ENCODE results near the gene DPM3. TPM values are rescaled to one million over a fixed set of nuclear protein-coding genes. Genes with fewer than 3 reads are reported as not detected.

DPM3 gene
- total RNA-seq, 1 experiment from 2014 or later = 73.5 TPM

DNA sequence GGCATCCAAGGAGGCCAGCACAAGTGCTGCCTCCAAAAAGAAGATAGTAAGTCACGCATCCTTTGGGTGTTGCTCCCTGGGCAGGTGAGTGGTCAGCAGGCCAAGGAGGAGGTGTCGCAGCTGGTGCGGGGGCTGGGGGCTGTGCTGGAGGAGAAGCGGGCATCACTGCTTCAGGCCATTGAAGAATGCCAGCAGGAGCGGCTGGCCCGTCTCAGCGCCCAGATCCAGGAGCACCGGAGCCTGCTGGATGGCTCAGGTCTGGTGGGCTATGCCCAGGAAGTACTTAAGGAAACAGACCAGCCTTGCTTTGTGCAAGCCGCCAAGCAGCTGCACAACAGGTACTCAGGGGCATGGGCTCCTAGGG lies 37.6 kb upstream of the DPM3 start (continued):
- TF ChIP-seq, protein P1, sequence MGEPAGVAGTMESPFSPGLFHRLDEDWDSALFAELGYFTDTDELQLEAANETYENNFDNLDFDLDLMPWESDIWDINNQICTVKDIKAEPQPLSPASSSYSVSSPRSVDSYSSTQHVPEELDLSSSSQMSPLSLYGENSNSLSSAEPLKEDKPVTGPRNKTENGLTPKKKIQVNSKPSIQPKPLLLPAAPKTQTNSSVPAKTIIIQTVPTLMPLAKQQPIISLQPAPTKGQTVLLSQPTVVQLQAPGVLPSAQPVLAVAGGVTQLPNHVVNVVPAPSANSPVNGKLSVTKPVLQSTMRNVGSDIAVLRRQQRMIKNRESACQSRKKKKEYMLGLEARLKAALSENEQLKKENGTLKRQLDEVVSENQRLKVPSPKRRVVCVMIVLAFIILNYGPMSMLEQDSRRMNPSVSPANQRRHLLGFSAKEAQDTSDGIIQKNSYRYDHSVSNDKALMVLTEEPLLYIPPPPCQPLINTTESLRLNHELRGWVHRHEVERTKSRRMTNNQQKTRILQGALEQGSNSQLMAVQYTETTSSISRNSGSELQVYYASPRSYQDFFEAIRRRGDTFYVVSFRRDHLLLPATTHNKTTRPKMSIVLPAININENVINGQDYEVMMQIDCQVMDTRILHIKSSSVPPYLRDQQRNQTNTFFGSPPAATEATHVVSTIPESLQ (CRISPR knock-in tag; IDR thresholded peaks at IDR 0.05) = no peak
- TF ChIP-seq, protein P2, sequence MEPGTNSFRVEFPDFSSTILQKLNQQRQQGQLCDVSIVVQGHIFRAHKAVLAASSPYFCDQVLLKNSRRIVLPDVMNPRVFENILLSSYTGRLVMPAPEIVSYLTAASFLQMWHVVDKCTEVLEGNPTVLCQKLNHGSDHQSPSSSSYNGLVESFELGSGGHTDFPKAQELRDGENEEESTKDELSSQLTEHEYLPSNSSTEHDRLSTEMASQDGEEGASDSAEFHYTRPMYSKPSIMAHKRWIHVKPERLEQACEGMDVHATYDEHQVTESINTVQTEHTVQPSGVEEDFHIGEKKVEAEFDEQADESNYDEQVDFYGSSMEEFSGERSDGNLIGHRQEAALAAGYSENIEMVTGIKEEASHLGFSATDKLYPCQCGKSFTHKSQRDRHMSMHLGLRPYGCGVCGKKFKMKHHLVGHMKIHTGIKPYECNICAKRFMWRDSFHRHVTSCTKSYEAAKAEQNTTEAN (CRISPR knock-in tag; IDR thresholded peaks at IDR 0.05) = no peak
- TF ChIP-seq, protein P3, sequence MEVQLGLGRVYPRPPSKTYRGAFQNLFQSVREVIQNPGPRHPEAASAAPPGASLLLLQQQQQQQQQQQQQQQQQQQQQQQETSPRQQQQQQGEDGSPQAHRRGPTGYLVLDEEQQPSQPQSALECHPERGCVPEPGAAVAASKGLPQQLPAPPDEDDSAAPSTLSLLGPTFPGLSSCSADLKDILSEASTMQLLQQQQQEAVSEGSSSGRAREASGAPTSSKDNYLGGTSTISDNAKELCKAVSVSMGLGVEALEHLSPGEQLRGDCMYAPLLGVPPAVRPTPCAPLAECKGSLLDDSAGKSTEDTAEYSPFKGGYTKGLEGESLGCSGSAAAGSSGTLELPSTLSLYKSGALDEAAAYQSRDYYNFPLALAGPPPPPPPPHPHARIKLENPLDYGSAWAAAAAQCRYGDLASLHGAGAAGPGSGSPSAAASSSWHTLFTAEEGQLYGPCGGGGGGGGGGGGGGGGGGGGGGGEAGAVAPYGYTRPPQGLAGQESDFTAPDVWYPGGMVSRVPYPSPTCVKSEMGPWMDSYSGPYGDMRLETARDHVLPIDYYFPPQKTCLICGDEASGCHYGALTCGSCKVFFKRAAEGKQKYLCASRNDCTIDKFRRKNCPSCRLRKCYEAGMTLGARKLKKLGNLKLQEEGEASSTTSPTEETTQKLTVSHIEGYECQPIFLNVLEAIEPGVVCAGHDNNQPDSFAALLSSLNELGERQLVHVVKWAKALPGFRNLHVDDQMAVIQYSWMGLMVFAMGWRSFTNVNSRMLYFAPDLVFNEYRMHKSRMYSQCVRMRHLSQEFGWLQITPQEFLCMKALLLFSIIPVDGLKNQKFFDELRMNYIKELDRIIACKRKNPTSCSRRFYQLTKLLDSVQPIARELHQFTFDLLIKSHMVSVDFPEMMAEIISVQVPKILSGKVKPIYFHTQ (CRISPR knock-in tag; IDR thresholded peaks at IDR 0.05) = no peak
- TF ChIP-seq, protein P4, sequence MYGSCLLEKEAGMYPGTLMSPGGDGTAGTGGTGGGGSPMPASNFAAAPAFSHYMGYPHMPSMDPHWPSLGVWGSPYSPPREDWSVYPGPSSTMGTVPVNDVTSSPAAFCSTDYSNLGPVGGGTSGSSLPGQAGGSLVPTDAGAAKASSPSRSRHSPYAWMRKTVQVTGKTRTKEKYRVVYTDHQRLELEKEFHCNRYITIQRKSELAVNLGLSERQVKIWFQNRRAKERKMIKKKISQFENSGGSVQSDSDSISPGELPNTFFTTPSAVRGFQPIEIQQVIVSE (CRISPR knock-in tag; IDR thresholded peaks at IDR 0.05; ENCODE audit: borderline replicate concordance) = no peak

DNA sequence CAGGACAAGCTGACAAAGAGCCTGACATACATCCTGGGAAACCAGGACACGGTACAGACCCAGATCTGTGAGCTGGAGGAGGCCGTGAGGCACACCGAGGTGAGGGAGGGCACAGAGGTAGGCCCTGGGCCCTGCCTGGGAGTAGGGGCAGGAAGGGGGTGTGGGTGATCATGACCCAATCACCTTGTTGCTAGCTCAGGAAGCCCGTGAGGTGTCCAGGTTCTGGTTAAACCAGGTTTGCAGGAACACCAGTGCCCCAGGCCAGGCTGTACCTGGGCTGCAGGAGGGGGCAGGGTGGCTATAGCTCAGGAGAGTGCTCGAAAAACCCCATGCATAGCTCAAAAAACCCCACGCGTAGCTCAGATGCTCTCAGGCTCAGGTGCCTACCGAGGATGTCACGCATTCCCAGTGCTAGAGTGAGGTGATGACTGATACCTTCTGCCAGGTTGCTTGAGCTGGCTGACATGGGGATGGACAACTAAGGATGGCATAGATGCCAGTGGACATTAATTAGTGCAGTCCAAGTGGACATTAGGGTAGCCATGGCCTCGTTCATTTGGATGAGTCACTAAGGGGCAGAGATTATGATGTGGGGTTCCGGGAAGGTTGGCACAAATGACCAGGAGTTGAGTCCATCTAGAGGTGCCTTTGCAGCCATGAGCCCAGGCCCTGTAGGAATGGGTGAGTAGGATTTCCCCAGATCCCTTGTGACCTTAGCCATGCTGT lies 37.0 kb upstream of the DPM3 start:
- no peak overlapping the region for H3K4me3 Mint-ChIP-seq
- H3K27me3 Mint-ChIP-seq (ENCODE audit: low read depth) = no peaks in the 10 kb centered on the region
- no peak overlapping the region for H3K27ac Mint-ChIP-seq
- ChIA-PET CTCF (interaction anchor here (1.1 to 5.9 kb wide), 5 partner anchors 8 to 47 kb away, joined by 3 to 52 read pairs (median 37); partner anchors contain the start of genes MTX1 and THBS3), POLR2A (interaction anchor here (5.2 kb wide), 1 partner anchor 17 kb away, joined by 83 read pairs; no protein-coding TSS in a partner anchor)
- peaks cover 24% of the 10 kb centered on the region for H3K4me1 Mint-ChIP-seq
- ATAC-seq (no peak), DNase-seq (ENCODE audit: low spot score) (no peak)
- peaks cover 39% of the 10 kb centered on the region for H3K36me3 Mint-ChIP-seq
- H3K9me3 Mint-ChIP-seq = no peaks in the 10 kb centered on the region
- TF ChIP-seq ZNF416 (CRISPR knock-in tag; IDR thresholded peaks at IDR 0.05) = no peak
- no peak for TF ChIP-seq JAZF1 (CRISPR knock-in tag; IDR thresholded peaks at IDR 0.05)
- TF ChIP-seq, protein P5, sequence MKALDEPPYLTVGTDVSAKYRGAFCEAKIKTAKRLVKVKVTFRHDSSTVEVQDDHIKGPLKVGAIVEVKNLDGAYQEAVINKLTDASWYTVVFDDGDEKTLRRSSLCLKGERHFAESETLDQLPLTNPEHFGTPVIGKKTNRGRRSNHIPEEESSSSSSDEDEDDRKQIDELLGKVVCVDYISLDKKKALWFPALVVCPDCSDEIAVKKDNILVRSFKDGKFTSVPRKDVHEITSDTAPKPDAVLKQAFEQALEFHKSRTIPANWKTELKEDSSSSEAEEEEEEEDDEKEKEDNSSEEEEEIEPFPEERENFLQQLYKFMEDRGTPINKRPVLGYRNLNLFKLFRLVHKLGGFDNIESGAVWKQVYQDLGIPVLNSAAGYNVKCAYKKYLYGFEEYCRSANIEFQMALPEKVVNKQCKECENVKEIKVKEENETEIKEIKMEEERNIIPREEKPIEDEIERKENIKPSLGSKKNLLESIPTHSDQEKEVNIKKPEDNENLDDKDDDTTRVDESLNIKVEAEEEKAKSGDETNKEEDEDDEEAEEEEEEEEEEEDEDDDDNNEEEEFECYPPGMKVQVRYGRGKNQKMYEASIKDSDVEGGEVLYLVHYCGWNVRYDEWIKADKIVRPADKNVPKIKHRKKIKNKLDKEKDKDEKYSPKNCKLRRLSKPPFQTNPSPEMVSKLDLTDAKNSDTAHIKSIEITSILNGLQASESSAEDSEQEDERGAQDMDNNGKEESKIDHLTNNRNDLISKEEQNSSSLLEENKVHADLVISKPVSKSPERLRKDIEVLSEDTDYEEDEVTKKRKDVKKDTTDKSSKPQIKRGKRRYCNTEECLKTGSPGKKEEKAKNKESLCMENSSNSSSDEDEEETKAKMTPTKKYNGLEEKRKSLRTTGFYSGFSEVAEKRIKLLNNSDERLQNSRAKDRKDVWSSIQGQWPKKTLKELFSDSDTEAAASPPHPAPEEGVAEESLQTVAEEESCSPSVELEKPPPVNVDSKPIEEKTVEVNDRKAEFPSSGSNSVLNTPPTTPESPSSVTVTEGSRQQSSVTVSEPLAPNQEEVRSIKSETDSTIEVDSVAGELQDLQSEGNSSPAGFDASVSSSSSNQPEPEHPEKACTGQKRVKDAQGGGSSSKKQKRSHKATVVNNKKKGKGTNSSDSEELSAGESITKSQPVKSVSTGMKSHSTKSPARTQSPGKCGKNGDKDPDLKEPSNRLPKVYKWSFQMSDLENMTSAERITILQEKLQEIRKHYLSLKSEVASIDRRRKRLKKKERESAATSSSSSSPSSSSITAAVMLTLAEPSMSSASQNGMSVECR (CRISPR knock-in tag; IDR thresholded peaks at IDR 0.05; ENCODE audit: borderline replicate concordance) = no peak
- TF ChIP-seq, protein P6, sequence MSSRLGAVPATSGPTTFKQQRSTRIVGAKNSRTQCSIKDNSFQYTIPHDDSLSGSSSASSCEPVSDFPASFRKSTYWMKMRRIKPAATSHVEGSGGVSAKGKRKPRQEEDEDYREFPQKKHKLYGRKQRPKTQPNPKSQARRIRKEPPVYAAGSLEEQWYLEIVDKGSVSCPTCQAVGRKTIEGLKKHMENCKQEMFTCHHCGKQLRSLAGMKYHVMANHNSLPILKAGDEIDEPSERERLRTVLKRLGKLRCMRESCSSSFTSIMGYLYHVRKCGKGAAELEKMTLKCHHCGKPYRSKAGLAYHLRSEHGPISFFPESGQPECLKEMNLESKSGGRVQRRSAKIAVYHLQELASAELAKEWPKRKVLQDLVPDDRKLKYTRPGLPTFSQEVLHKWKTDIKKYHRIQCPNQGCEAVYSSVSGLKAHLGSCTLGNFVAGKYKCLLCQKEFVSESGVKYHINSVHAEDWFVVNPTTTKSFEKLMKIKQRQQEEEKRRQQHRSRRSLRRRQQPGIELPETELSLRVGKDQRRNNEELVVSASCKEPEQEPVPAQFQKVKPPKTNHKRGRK (CRISPR knock-in tag; IDR thresholded peaks at IDR 0.05; ENCODE audit: borderline replicate concordance) = no peak
- no peak for TF ChIP-seq ZNF396 (CRISPR knock-in tag; IDR thresholded peaks at IDR 0.05; ENCODE audit: borderline replicate concordance)
- TF ChIP-seq SMAD4 (CRISPR knock-in tag; IDR thresholded peaks at IDR 0.05) = no peak
- TF ChIP-seq, protein P7, sequence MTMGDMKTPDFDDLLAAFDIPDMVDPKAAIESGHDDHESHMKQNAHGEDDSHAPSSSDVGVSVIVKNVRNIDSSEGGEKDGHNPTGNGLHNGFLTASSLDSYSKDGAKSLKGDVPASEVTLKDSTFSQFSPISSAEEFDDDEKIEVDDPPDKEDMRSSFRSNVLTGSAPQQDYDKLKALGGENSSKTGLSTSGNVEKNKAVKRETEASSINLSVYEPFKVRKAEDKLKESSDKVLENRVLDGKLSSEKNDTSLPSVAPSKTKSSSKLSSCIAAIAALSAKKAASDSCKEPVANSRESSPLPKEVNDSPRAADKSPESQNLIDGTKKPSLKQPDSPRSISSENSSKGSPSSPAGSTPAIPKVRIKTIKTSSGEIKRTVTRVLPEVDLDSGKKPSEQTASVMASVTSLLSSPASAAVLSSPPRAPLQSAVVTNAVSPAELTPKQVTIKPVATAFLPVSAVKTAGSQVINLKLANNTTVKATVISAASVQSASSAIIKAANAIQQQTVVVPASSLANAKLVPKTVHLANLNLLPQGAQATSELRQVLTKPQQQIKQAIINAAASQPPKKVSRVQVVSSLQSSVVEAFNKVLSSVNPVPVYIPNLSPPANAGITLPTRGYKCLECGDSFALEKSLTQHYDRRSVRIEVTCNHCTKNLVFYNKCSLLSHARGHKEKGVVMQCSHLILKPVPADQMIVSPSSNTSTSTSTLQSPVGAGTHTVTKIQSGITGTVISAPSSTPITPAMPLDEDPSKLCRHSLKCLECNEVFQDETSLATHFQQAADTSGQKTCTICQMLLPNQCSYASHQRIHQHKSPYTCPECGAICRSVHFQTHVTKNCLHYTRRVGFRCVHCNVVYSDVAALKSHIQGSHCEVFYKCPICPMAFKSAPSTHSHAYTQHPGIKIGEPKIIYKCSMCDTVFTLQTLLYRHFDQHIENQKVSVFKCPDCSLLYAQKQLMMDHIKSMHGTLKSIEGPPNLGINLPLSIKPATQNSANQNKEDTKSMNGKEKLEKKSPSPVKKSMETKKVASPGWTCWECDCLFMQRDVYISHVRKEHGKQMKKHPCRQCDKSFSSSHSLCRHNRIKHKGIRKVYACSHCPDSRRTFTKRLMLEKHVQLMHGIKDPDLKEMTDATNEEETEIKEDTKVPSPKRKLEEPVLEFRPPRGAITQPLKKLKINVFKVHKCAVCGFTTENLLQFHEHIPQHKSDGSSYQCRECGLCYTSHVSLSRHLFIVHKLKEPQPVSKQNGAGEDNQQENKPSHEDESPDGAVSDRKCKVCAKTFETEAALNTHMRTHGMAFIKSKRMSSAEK (CRISPR knock-in tag; IDR thresholded peaks at IDR 0.05; ENCODE audit: borderline replicate concordance) = no peak
- TF ChIP-seq, protein P8, sequence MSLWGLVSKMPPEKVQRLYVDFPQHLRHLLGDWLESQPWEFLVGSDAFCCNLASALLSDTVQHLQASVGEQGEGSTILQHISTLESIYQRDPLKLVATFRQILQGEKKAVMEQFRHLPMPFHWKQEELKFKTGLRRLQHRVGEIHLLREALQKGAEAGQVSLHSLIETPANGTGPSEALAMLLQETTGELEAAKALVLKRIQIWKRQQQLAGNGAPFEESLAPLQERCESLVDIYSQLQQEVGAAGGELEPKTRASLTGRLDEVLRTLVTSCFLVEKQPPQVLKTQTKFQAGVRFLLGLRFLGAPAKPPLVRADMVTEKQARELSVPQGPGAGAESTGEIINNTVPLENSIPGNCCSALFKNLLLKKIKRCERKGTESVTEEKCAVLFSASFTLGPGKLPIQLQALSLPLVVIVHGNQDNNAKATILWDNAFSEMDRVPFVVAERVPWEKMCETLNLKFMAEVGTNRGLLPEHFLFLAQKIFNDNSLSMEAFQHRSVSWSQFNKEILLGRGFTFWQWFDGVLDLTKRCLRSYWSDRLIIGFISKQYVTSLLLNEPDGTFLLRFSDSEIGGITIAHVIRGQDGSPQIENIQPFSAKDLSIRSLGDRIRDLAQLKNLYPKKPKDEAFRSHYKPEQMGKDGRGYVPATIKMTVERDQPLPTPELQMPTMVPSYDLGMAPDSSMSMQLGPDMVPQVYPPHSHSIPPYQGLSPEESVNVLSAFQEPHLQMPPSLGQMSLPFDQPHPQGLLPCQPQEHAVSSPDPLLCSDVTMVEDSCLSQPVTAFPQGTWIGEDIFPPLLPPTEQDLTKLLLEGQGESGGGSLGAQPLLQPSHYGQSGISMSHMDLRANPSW (CRISPR knock-in tag; conservative IDR thresholded peaks at IDR 0.05; ENCODE audit: low read depth) = no peak

Measured in WTC11 (cell line).